HCT116 (cell line): ENCODE results near the gene TMSB4X. TPM values are rescaled to one million over a fixed set of nuclear protein-coding genes. Genes with fewer than 3 reads are reported as not detected.

Source experiments
- ATAC-seq: fragments of 200-7000 bp; cut with Tn5 transposase; 2 replicates; pipeline ENCODE4 v1.9.1; 2020; ENCODE audit warnings: mild to moderate bottlenecking, moderate library complexity
- BruUV-seq: library from RNA; stranded (reverse); fragments of 400-500 nt; replicated peaks from 2 replicates; lab custom pipeline; 2021; lab: Mats Ljungman, UMichigan
- CTCF ChIA-PET: fragments of 300-600 bp; sonication (Branson Sonifier 250); formaldehyde crosslinking; loops from one replicate; lab custom pipeline; 2021; ENCODE audit warnings: antibody characterized with exemption; lab: Charles Lee
- POLR2A ChIA-PET: fragments of 300-600, 350-600 bp; sonication (Branson Sonifier 250); formaldehyde crosslinking; loops from one replicate; lab custom pipeline; 2021; ENCODE audit warnings: antibody characterized with exemption; lab: Charles Lee
- RAD21 ChIA-PET, 2 experiments: fragments of 300-600 bp; sonication (Branson Sonifier 250); formaldehyde crosslinking; loops; one replicate each; lab custom pipeline; 2023; ENCODE audit warnings: low total read pairs in 2 of 2; ENCODE audit not compliant: uncharacterized antibody in 2 of 2, unreplicated experiment in 2 of 2, low non-redundant PET in 1 of 2; lab: Charles Lee
- DNase-seq: peaks from one replicate; pipeline ENCODE4 v3.0.0-alpha.2; 2010; ENCODE audit warnings: low read depth, low spot score
- H2AFZ ChIP-seq: fragments of 200-600 bp; shearing (Covaris generic), sonication (generic); 2 replicates; pipeline ENCODE4 v1.6.1; 2017; ENCODE audit warnings: low read depth, mixed run types, mixed read lengths, antibody characterized with exemption, low read length; ENCODE audit not compliant: poor library complexity, severe bottlenecking
- H3K27ac ChIP-seq: 2 replicates; pipeline ENCODE4 v1.5.1; 2012; ENCODE audit warnings: low read depth, low read length
- H3K27me3 ChIP-seq: fragments of 200-600 bp; sonication (generic); 2 replicates; pipeline ENCODE4 v1.6.1; 2016; ENCODE audit warnings: mixed run types, low read length, mixed read lengths; ENCODE audit not compliant: insufficient read depth
- H3K36me3 ChIP-seq, 2 experiments: fragments of 200-500 bp in 1 of 2; fragments of 200-600 bp in 1 of 2; sonication (Bioruptor generic) in 1 of 2; sonication (generic) in 1 of 2; 2 replicates each; pipeline versions ENCODE4 v1.5.1 to v1.6.1; 2014 to 2016; ENCODE audit warnings: low read length in 2 of 2, inconsistent platforms in 1 of 2, mixed read lengths in 1 of 2, mixed run types in 1 of 2; ENCODE audit not compliant: insufficient read depth in 2 of 2, control insufficient read depth in 1 of 2
- H3K4me1 ChIP-seq, 2 experiments: fragments of 200-600 bp in 1 of 2; sonication (generic) in 1 of 2; 2 replicates each; pipeline versions ENCODE4 v1.5.1 to v1.6.1; 2012 to 2017; ENCODE audit warnings: low read length in 2 of 2, inconsistent platforms in 1 of 2, mild to moderate bottlenecking in 1 of 2, mixed read lengths in 1 of 2, mixed run types in 1 of 2, moderate library complexity in 1 of 2; ENCODE audit not compliant: insufficient read depth in 2 of 2, control insufficient read depth in 1 of 2
- H3K4me2 ChIP-seq: fragments of 200-600 bp; sonication (generic); 2 replicates; pipeline ENCODE4 v1.6.1; 2017; ENCODE audit warnings: mixed run types, low read length, mixed read lengths
- H3K4me3 ChIP-seq, 2 experiments: fragments of 200-600 bp in 1 of 2; sonication (generic) in 1 of 2; replicated peaks in 1 of 2; 2 replicates each; pipeline ENCODE4 v1.5.1; 2011 to 2016; ENCODE audit warnings: low read length in 2 of 2, control low read depth in 1 of 2, low read depth in 1 of 2, mild to moderate bottlenecking in 1 of 2, mixed read lengths in 1 of 2, mixed run types in 1 of 2
- H3K79me2 ChIP-seq: fragments of 200-600 bp; sonication (generic); 2 replicates; pipeline ENCODE4 v1.6.1; 2017; ENCODE audit warnings: mild to moderate bottlenecking, mixed run types, low read length, moderate library complexity, mixed read lengths; ENCODE audit not compliant: insufficient read depth
- H3K9ac ChIP-seq: fragments of 200-600 bp; sonication (generic); 2 replicates; pipeline ENCODE4 v1.6.1; 2016; ENCODE audit warnings: low read length, mixed read lengths
- H3K9me2 ChIP-seq: fragments of 200-600 bp; sonication (generic), shearing (Covaris generic); 2 replicates; pipeline ENCODE4 v1.6.1; 2017; ENCODE audit warnings: mixed run types, mild to moderate bottlenecking, moderate library complexity; ENCODE audit not compliant: insufficient read depth
- H3K9me3 ChIP-seq, 2 experiments: fragments of 200-500 bp in 1 of 2; fragments of 200-600 bp in 1 of 2; sonication (Bioruptor generic) in 1 of 2; sonication (generic) in 1 of 2; 2 replicates each; pipeline ENCODE4 v1.6.1; 2014 to 2017; ENCODE audit warnings: low read length in 2 of 2, mixed read lengths in 2 of 2, inconsistent platforms in 1 of 2, low read depth in 1 of 2, mild to moderate bottlenecking in 1 of 2, mixed run types in 1 of 2, moderate library complexity in 1 of 2; ENCODE audit not compliant: control insufficient read depth in 1 of 2, insufficient read depth in 1 of 2
- H4K20me1 ChIP-seq: fragments of 200-600 bp; sonication (generic), shearing (Covaris generic); 2 replicates; pipeline ENCODE4 v1.6.1; 2017; ENCODE audit warnings: mixed run types, mild to moderate bottlenecking, moderate library complexity; ENCODE audit not compliant: insufficient read depth
- CBX3 ChIP-seq: IDR thresholded peaks from 2 replicates; pipeline ENCODE4 v1.6.1; 2012; ENCODE audit warnings: low read depth
- ELF1 ChIP-seq: IDR thresholded peaks from 2 replicates; pipeline ENCODE4 v1.6.1; 2012; ENCODE audit warnings: low read depth, borderline replicate concordance
- EZH2 ChIP-seq: fragments of 200-600 bp; sonication (generic); IDR thresholded peaks from 2 replicates; pipeline ENCODE4 v1.6.1; 2017; ENCODE audit warnings: antibody characterized with exemption, mixed run types
- EZH2phosphoT487 ChIP-seq: fragments of 200-600 bp; IDR thresholded peaks from 2 replicates; pipeline ENCODE4 v1.6.1; 2018; ENCODE audit warnings: antibody characterized with exemption, borderline replicate concordance
- JUND ChIP-seq: IDR thresholded peaks from 2 replicates; pipeline ENCODE4 v1.6.1; 2012
- POLR2A ChIP-seq: IDR thresholded peaks from 2 replicates; pipeline ENCODE4 v1.7.0; 2011; ENCODE audit warnings: borderline replicate concordance; ENCODE audit not compliant: insufficient read depth, insufficient read length; ENCODE audit errors: extremely low read depth
- POLR2AphosphoS5 ChIP-seq: IDR thresholded peaks from 2 replicates; pipeline ENCODE4 v1.6.1; 2011; ENCODE audit warnings: mild to moderate bottlenecking, low read depth, low read length, moderate library complexity
- RAD21 ChIP-seq: IDR thresholded peaks from 2 replicates; pipeline ENCODE4 v1.6.1; 2012; ENCODE audit warnings: low read depth, mild to moderate bottlenecking
- REST ChIP-seq: IDR thresholded peaks from 2 replicates; pipeline ENCODE4 v1.6.1; 2012; ENCODE audit warnings: low read depth
- SIN3A ChIP-seq: IDR thresholded peaks from 2 replicates; pipeline ENCODE4 v1.6.1; 2012; ENCODE audit warnings: low read depth
- TCF7L2 ChIP-seq: IDR thresholded peaks from 2 replicates; pipeline ENCODE4 v1.7.0; 2011; ENCODE audit warnings: borderline replicate concordance, inconsistent platforms; ENCODE audit not compliant: insufficient read depth, insufficient read length; ENCODE audit errors: extremely low read depth
- ZFX ChIP-seq: fragments of 450-650 bp; IDR thresholded peaks from 2 replicates; pipeline ENCODE4 v1.6.1; 2017
- ZNF274 ChIP-seq: fragments of 200-500 bp; sonication (Bioruptor generic); IDR thresholded peaks from 2 replicates; pipeline ENCODE4 v1.6.1; 2014; ENCODE audit warnings: mild to moderate bottlenecking, low read depth, low read length, inconsistent platforms
- intact Hi-C: fragments of 100-400 bp; cut with micrococcal nuclease; formaldehyde crosslinking; loops from 2 replicates; pipeline ENCODE4 v1.10.0; 2022
- total RNA-seq: library from RNA; stranded (reverse); gene quantifications from one replicate; pipeline ENCODE4 v1.2.1, GENCODE V29; 2021; ENCODE audit not compliant: unreplicated experiment

TMSB4X gene
- total RNA-seq, 1 experiment from 2014 or later: 407 TPM

- Histone ChIP-seq H3K4me2 (no peak overlapping the region), H3K79me2 (no peaks in the 10 kb centered on the region), H3K27me3 (no peaks in the 10 kb centered on the region), H3K36me3 (no peaks in the 10 kb centered on the region), H3K4me1 (no peaks in the 10 kb centered on the region), H2AFZ (no peak overlapping the region), H3K4me3 (no peak overlapping the region), H3K9ac (no peak overlapping the region), H4K20me1 (no peaks in the 10 kb centered on the region), H3K9me3 (no peaks in the 10 kb centered on the region), H3K9me2 (no peaks in the 10 kb centered on the region), H3K27ac (no peak overlapping the region)
- DNase-seq: no peak
- RAD21 ChIA-PET: no interaction called here
- POLR2A ChIA-PET: no interaction called here
- no peak for ATAC-seq
- intact Hi-C loops: no loop called here
- CTCF ChIA-PET: no interaction called here
- no TSS peak for BruUV-seq
- no peak for TF ChIP-seq ZFX
- TF ChIP-seq JUND: no peak
- no peak for TF ChIP-seq CBX3
- TF ChIP-seq TCF7L2: no peak
- TF ChIP-seq SIN3A: no peak
- no peak for TF ChIP-seq REST
- TF ChIP-seq RAD21: no peak
- TF ChIP-seq POLR2A: no peak
- TF ChIP-seq ELF1: no peak
- TF ChIP-seq EZH2phosphoT487: no peak
- TF ChIP-seq POLR2AphosphoS5: no peak
- TF ChIP-seq EZH2: no peak
- TF ChIP-seq ZNF274: no peak
Measured at GRCh38 chrX:12999422-12999821, 24.5 kb downstream of the TMSB4X start.
